Duodenal mucosa (tissue), 2 donors: ENCODE measurements around the gene SLC22A25.
"Not testable (repeated sequence)": the region's sequence is repeated elsewhere in the genome, so short reads cannot be mapped to it uniquely, and the experiment has no call there.

ENCODE experiments used
- H3K27ac ChIP-seq: one replicate; pipeline ENCODE4 v1.7.0; 2013; ENCODE audit warnings: low read depth, low read length
- H3K27me3 ChIP-seq, 2 donors: one replicate each; pipeline ENCODE4 v1.7.0; 2013; ENCODE audit warnings: low read length in 2 of 2, control low read depth in 1 of 2; ENCODE audit not compliant: insufficient read depth in 2 of 2, control insufficient read depth in 1 of 2
- H3K36me3 ChIP-seq, 2 donors: one replicate each; pipeline ENCODE4 v1.7.0; 2013; ENCODE audit warnings: low read length in 2 of 2, control low read depth in 1 of 2; ENCODE audit not compliant: insufficient read depth in 2 of 2, control insufficient read depth in 1 of 2
- H3K4me1 ChIP-seq, 2 donors: one replicate each; pipeline ENCODE4 v1.7.0; 2013; ENCODE audit warnings: low read length in 2 of 2, control low read depth in 1 of 2; ENCODE audit not compliant: insufficient read depth in 2 of 2, control insufficient read depth in 1 of 2
- H3K4me3 ChIP-seq, 2 donors: one replicate each; pipeline ENCODE4 v1.7.0; 2013; ENCODE audit warnings: low read length in 2 of 2, low read depth in 1 of 2
- H3K9ac ChIP-seq, 2 donors: one replicate each; pipeline ENCODE4 v1.7.0; 2013; ENCODE audit warnings: low read length in 2 of 2, low read depth in 1 of 2
- H3K9me3 ChIP-seq, 2 donors: one replicate each; pipeline ENCODE4 v1.7.0; 2013; ENCODE audit warnings: low read length in 2 of 2, control low read depth in 1 of 2; ENCODE audit not compliant: control insufficient read depth in 1 of 2

Gene SLC22A25

GRCh38 chr11:63250162-63251050 is 7.0 kb upstream of the SLC22A25 start:
- Histone ChIP-seq H3K36me3 (no peaks in the 10 kb centered on the region), H3K9ac (no peak overlapping the region), H3K27ac (no peak overlapping the region), H3K4me3 (no peak overlapping the region), H3K4me1 (no peaks in the 10 kb centered on the region), H3K27me3 (peaks cover 5 to 8% of the 10 kb centered on the region in 2 donors), H3K9me3 (no peaks in the 10 kb centered on the region)

GRCh38 chr11:63248966-63249365 is 5.6 kb upstream of the SLC22A25 start:
- Histone ChIP-seq H3K4me3 (no peak overlapping the region), H3K9ac (no peak overlapping the region), H3K36me3 (no peaks in the 10 kb centered on the region), H3K27me3 (peaks cover 5 to 12% of the 10 kb centered on the region in 2 donors), H3K9me3 (no peaks in the 10 kb centered on the region), H3K27ac (no peak overlapping the region), H3K4me1 (no peaks in the 10 kb centered on the region)

- H3K27me3 ChIP-seq: peaks cover 8 to 12% of the 10 kb centered on the region in 2 donors
- H3K4me1 ChIP-seq, H3K9me3 ChIP-seq, H3K4me3 ChIP-seq, H3K9ac ChIP-seq, H3K36me3 ChIP-seq, H3K27ac ChIP-seq: not testable (repeated sequence)
These were observed 4.0 kb upstream of the SLC22A25 start for GRCh38 chr11:63247237-63248002.

- H3K27me3 ChIP-seq: peaks cover 8 to 12% of the 10 kb centered on the region in 2 donors
- no peaks in the 10 kb centered on the region for H3K36me3 ChIP-seq
- no peaks in the 10 kb centered on the region for H3K4me1 ChIP-seq
- H3K9me3 ChIP-seq: no peaks in the 10 kb centered on the region
- no peak overlapping the region for H3K9ac ChIP-seq
- H3K27ac ChIP-seq: no peak overlapping the region
- H3K4me3 ChIP-seq: no peak overlapping the region
These were observed 2.6 kb upstream of the SLC22A25 start for GRCh38 chr11:63246045-63246444.

GRCh38 chr11:63244862-63245261 is 1.5 kb upstream of the SLC22A25 start:
- H3K9ac ChIP-seq: no peak overlapping the region
- peaks cover 8 to 12% of the 10 kb centered on the region in 2 donors for H3K27me3 ChIP-seq
- H3K4me3 ChIP-seq: no peak overlapping the region
- no peaks in the 10 kb centered on the region for H3K36me3 ChIP-seq
- no peaks in the 10 kb centered on the region for H3K4me1 ChIP-seq
- no peak overlapping the region for H3K27ac ChIP-seq
- H3K9me3 ChIP-seq: no peaks in the 10 kb centered on the region

GRCh38 chr11:63242089-63242781 is 1.2 kb downstream of the SLC22A25 start:
- no peaks in the 10 kb centered on the region for H3K36me3 ChIP-seq
- peaks cover 8 to 12% of the 10 kb centered on the region in 2 donors for H3K27me3 ChIP-seq
- no peak overlapping the region for H3K4me3 ChIP-seq
- no peak overlapping the region for H3K27ac ChIP-seq
- no peaks in the 10 kb centered on the region for H3K9me3 ChIP-seq
- H3K4me1 ChIP-seq: no peaks in the 10 kb centered on the region
- no peak overlapping the region for H3K9ac ChIP-seq

- Histone ChIP-seq H3K4me1 (no peaks in the 10 kb centered on the region), H3K27me3 (peaks cover 3 to 4% of the 10 kb centered on the region in 2 donors), H3K27ac (no peak overlapping the region), H3K9me3 (no peaks in the 10 kb centered on the region), H3K4me3 (no peak overlapping the region), H3K9ac (no peak overlapping the region), H3K36me3 (no peaks in the 10 kb centered on the region)
These were observed 2.5 kb downstream of the SLC22A25 start for GRCh38 chr11:63240791-63241379.

- peaks cover 3 to 4% of the 10 kb centered on the region in 2 donors for H3K27me3 ChIP-seq
- no peaks in the 10 kb centered on the region for H3K4me1 ChIP-seq
- H3K4me3 ChIP-seq: no peak overlapping the region
- no peaks in the 10 kb centered on the region for H3K9me3 ChIP-seq
- no peak overlapping the region for H3K27ac ChIP-seq
- no peak overlapping the region for H3K9ac ChIP-seq
- H3K36me3 ChIP-seq: no peaks in the 10 kb centered on the region
These were observed 3.3 kb downstream of the SLC22A25 start for GRCh38 chr11:63240098-63240497.

GRCh38 chr11:63239254-63239653 is 4.1 kb downstream of the SLC22A25 start:
- H3K9ac ChIP-seq: no peak overlapping the region

More at GRCh38 chr11:63239254-63239653, 4.1 kb downstream of the SLC22A25 start:
- Histone ChIP-seq H3K4me1 (no peaks in the 10 kb centered on the region), H3K4me3 (no peak overlapping the region), H3K27ac (no peak overlapping the region), H3K36me3 (no peaks in the 10 kb centered on the region), H3K27me3 (peaks cover 0 to 3% of the 10 kb centered on the region in 2 donors), H3K9me3 (no peaks in the 10 kb centered on the region)
